ENCODE data around the gene HOXC12.

HOXC12 gene

GRCh38 chr12:53997204-53998109 lies 42.8 kb downstream of the HOXC12 start:
- DNase-seq = no peak

DNA sequence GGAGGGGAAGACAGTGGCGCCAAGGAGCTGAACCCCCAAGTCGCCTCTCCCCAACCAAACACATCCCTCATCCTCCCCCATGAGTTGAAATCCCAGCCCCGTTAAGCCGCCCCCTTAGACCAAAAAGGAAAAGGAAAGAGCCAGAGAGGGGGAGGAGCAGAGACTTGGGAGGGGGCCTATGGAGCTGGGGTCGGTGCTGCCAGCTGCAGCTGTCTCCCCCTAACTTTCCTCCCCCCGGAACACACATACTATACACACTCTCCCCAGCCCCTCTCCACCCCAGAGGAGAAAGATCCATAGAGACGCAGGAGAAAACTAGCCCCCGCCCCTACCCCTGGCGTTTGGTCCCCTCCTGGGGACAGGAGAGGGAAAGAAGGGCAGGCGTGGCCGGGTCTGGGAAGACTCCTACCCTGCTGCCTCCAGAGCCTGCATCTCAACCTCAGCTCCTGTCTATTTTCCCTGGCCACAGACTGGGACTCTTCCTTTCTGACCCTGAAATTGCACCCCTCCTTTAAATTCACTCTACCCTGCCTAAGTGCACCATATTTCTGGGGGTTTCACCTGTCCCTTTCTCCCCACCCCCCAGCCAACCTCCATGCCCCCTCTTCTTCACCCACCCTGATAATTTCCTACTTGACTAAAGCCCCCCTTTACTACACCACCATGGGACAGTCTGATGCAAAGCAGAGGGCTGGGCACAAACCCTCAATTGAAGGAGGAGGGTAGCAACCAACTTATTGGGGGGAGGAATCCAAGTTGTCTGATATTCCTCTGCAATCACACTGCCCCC lies 43.6 kb downstream of the HOXC12 start:
- no peak for DNase-seq

- DNase-seq = no peak
Measured at GRCh38 chr12:53998900-53999236, 44.2 kb downstream of the HOXC12 start.

DNA sequence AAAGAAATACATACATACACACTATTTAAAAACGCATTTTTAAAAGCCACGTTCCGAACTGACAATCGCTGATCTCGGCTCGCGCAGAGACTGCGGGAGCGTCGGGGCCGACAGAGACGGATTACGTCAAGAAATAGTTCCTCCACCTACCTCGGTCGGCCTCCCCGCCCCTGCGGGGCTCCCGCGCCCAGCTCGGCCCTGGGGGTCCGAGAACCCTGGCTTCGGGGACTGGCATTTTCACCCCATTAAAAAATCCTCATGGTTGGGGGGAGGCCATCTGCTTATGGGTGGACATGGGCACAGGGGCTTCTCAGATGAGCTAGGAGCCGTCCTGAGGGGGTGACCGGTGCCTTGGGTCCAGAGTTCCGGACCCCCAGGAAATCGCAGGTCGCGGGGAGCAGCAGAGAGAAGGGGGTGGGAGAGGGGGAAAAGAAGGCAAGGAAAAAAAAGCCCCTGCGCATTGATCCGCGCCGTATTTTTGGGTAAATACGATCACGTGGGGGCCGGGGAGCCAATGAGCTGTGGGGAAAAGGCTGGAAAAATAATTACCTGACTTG lies 44.9 kb downstream of the HOXC12 start:
- DNase-seq = peak; percentile 94

- DNase-seq = no peak
Measured at GRCh38 chr12:54000116-54001114, 45.7 kb downstream of the HOXC12 start, which contains the start of gene HOXC9. TSS of gene HOXC9 (plus strand) at chr12:54000161. CDS start at chr12:54000189, 28 bp downstream.

DNA sequence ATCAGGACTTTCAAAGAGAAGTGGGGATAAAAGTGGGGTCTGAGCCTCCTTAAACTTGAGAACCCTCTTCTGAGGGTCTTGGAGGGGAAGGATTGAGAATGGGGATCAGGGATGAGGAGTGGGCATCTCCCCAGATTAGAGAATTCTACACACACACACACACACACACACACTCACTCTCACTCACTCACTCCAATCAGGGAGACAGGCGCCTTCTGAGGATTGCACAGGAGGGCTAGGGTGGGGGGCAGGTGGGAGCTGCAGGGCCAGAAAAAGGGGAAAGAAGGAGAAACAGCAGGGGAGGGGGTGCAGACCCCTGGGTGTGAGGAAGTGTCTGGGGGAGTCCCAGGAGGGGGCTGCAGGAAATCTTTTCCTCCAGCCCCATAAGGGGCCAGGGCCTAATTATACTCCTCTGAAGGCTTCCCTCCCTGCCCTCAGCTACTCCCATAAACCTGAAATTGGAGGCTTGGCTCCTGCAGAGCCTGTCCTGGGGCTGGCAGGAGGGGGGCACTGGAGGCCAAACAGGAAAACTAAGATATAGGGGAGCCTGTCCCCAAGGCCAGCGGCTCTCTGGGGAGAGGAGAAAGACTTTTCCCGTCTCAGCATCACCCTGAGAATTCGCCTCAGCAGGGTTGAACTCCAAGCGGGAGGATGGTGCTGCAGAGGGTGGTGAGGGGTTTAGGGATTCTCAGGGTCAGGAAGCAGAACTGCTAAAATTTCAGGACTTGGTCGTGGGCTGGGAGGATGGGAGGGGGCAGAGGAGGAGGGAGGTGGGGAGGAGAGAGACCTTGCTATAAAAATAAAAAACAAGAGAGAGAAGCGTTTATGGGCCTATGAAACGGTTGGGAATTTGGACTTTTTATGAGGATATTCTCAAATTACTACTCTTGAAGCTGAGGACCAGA lies 46.8 kb downstream of the HOXC12 start:
- DNase-seq = no peak

DNA sequence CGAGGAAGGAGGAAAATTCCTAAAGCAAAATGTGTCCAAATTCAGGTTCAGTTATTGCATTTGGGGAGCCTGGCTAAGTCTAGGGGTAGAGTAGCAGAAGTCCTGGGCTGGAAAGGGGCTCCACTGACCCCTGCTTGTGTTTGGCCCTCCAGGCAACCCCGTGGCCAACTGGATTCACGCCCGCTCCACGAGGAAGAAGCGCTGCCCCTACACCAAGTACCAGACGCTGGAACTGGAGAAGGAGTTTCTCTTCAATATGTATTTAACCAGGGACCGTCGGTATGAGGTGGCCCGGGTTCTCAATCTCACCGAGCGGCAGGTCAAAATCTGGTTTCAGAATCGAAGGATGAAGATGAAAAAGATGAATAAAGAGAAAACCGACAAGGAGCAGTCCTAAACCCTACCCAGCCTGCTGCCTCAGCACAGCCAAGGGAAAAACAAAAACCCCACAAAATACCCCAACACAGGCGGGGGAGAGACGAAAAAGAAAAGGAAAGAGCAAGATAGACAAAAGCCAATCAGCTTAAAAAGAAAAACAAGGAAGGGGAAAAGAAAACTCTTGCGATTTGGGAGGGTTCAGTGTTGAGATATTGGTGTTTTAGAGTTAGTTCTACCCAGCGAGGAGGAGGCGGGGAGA lies 47.7 kb downstream of the HOXC12 start:
- DNase-seq = no peak

GRCh38 chr12:54002915-54003389 lies 48.2 kb downstream of the HOXC12 start:
- no peak for DNase-seq

DNA sequence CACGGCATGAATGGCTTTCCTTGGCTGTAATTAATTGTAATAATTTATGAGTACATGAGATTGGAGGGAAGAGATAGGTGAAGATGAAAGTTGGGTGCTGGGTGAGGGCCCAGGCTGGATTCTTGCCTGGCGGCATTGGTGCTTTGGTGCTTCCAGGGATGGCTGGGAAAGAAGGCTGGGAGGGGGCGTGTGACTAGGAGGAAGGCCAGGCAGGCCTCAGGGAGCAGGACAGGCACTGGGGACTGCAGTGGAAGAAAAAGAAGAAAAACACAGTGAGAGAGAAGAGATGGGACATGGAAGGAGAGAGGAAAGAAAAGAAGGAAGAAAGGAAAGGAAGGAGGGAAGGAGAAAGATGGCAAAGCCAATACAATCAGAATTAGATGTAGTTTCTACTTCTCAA lies 48.9 kb downstream of the HOXC12 start:
- no peak for DNase-seq

GRCh38 chr12:54004063-54004840 lies 49.5 kb downstream of the HOXC12 start:
- peak; percentile 65 for DNase-seq

- DNase-seq = peak; percentile 73
Measured at GRCh38 chr12:54004841-54005530, 50.3 kb downstream of the HOXC12 start.

GRCh38 chr12:54005531-54005852 lies 50.8 kb downstream of the HOXC12 start:
- no peak for DNase-seq

DNA sequence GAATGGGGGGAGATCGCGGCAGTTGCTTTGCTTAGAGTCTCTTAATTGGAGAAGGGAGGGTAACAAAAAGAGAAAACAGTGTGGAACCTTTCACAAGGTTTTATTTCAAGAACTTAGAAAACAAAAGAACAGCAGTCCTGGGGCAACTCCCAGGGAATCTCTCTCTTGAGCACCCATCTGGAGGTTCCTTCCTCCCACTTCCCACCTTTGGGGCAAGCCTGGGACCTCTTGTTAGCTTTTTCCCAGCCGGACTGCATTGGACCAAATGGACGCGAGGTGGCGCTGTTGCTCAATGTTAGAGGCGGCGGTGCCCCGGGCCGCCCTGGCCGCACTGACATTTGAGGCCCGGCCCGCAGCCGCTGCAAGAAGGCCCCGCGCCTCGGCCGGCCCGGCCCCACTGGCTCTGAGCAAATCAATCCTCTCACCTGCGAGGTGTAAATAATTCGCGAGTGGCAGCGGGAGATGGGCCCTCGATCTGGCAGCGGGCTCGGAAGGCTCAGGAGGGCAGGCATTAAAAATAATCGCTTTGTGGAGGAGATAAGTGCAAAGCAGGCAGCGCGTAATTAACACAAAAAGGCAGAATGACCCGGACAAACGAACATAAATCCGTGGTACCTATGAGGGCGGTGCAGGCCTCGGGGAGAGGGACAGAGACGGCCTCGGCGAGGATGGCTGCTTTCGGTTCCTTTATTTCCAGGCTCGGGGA lies 51.3 kb downstream of the HOXC12 start:
- peak; percentile 88 for DNase-seq

GRCh38 chr12:54006559-54007220 lies 52.0 kb downstream of the HOXC12 start:
- no peak for DNase-seq

- DNase-seq = no peak
Measured at GRCh38 chr12:54007538-54008259, 53.0 kb downstream of the HOXC12 start.

- no peak for DNase-seq
Measured at GRCh38 chr12:54008260-54008552, 53.5 kb downstream of the HOXC12 start.

All from fibroblast of skin of abdomen (primary cell).